Loucy (cell line): ENCODE data around the gene EMSY.

Experiments used
- CTCF ChIP-seq: fragments of 200-600 bp; sonication (generic); conservative IDR thresholded peaks from 2 replicates; pipeline ENCODE4 v1.5.1; 2014; ENCODE audit warnings: mild to moderate bottlenecking, antibody characterized with exemption, low read length
- EZH2phosphoT487 ChIP-seq: fragments of 200-600 bp; IDR thresholded peaks from 2 replicates; pipeline ENCODE4 v1.6.1; 2018; ENCODE audit warnings: antibody characterized with exemption, mild to moderate bottlenecking, moderate library complexity, borderline replicate concordance

- no peak for TF ChIP-seq CTCF
- TF ChIP-seq EZH2phosphoT487: no peak
Measured at GRCh38 chr11:76589964-76590950, 145.4 kb downstream of the EMSY start.
